ENCODE measurements around the gene POLR2J. TPM values are rescaled to one million over a fixed set of nuclear protein-coding genes. Genes with fewer than 3 reads are reported as not detected.

The POLR2J gene
- polyA plus RNA-seq, 1 donor from 2014 or later = 42.6 TPM

DNA sequence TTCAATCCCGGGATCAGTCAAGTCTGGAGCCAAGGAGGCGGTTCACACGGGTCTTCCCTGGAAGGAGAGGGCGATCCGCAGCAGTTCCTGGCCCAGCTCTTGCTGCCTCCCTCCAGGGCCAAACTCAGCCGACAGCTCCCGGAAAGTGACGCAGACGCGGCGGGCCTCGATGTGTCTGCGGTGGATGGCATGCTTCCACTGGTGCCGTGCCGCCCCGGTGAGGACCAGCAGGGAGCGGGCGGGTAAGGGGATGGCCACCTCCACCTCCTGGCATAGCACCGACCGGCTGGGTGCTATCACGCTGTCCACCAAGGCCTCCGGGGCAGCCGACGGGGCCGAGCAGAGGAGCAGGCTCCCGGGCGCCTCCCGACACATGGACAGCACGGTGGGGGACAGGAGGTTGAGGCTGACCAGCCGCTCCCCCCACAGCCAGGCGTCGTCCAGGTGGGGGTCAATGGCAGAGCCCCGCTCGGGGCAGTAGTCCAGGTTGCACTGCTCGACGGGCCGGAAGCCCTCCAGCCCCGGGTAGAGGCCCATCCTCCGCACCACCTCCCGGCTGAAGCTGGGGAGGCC lies 21.3 kb downstream of the POLR2J start:
- H3K36me3 ChIP-seq (ENCODE audit: insufficient read depth, low read length) = no peaks in the 10 kb centered on the region
- no peak overlapping the region for H3K4me3 ChIP-seq (ENCODE audit: low read length)
- no peak overlapping the region for H3K27ac ChIP-seq (ENCODE audit: low read length)
- H3K79me2 ChIP-seq (replicated peaks; ENCODE audit: insufficient read depth, low read length) = peaks cover 5% of the 10 kb centered on the region
- H4K20me1 ChIP-seq (ENCODE audit: insufficient read depth) = no peaks in the 10 kb centered on the region
- H3K9ac ChIP-seq (ENCODE audit: low read length) = no peak overlapping the region
- TF ChIP-seq MXI1 (conservative IDR thresholded peaks at IDR 0.05; ENCODE audit: poor library complexity, severe bottlenecking) = no peak
- TF ChIP-seq TAF1 (IDR thresholded peaks at IDR 0.05; ENCODE audit: low read depth) = no peak
- no peak for TF ChIP-seq EP300 (conservative IDR thresholded peaks at IDR 0.05; ENCODE audit: poor library complexity, severe bottlenecking)
- TF ChIP-seq, protein P1, sequence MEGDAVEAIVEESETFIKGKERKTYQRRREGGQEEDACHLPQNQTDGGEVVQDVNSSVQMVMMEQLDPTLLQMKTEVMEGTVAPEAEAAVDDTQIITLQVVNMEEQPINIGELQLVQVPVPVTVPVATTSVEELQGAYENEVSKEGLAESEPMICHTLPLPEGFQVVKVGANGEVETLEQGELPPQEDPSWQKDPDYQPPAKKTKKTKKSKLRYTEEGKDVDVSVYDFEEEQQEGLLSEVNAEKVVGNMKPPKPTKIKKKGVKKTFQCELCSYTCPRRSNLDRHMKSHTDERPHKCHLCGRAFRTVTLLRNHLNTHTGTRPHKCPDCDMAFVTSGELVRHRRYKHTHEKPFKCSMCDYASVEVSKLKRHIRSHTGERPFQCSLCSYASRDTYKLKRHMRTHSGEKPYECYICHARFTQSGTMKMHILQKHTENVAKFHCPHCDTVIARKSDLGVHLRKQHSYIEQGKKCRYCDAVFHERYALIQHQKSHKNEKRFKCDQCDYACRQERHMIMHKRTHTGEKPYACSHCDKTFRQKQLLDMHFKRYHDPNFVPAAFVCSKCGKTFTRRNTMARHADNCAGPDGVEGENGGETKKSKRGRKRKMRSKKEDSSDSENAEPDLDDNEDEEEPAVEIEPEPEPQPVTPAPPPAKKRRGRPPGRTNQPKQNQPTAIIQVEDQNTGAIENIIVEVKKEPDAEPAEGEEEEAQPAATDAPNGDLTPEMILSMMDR (IDR thresholded peaks at IDR 0.05; ENCODE audit: poor library complexity, severe bottlenecking) = no peak
- TF ChIP-seq SMC3 (conservative IDR thresholded peaks at IDR 0.05; ENCODE audit: poor library complexity) = no peak
- TF ChIP-seq, protein P2, sequence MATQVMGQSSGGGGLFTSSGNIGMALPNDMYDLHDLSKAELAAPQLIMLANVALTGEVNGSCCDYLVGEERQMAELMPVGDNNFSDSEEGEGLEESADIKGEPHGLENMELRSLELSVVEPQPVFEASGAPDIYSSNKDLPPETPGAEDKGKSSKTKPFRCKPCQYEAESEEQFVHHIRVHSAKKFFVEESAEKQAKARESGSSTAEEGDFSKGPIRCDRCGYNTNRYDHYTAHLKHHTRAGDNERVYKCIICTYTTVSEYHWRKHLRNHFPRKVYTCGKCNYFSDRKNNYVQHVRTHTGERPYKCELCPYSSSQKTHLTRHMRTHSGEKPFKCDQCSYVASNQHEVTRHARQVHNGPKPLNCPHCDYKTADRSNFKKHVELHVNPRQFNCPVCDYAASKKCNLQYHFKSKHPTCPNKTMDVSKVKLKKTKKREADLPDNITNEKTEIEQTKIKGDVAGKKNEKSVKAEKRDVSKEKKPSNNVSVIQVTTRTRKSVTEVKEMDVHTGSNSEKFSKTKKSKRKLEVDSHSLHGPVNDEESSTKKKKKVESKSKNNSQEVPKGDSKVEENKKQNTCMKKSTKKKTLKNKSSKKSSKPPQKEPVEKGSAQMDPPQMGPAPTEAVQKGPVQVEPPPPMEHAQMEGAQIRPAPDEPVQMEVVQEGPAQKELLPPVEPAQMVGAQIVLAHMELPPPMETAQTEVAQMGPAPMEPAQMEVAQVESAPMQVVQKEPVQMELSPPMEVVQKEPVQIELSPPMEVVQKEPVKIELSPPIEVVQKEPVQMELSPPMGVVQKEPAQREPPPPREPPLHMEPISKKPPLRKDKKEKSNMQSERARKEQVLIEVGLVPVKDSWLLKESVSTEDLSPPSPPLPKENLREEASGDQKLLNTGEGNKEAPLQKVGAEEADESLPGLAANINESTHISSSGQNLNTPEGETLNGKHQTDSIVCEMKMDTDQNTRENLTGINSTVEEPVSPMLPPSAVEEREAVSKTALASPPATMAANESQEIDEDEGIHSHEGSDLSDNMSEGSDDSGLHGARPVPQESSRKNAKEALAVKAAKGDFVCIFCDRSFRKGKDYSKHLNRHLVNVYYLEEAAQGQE (IDR thresholded peaks at IDR 0.05; ENCODE audit: borderline replicate concordance) = no peak
- TF ChIP-seq RAD21 (conservative IDR thresholded peaks at IDR 0.05) = no peak
- no peak for TF ChIP-seq EZH2 (IDR thresholded peaks at IDR 0.05; ENCODE audit: borderline replicate concordance, insufficient read depth, low read length, poor library complexity, severe bottlenecking)
- no peak for TF ChIP-seq POLR2AphosphoS5 (IDR thresholded peaks at IDR 0.05)
- no peak overlapping the region for H3K4me2 ChIP-seq (ENCODE audit: low read length)
- no peak overlapping the region for H2AFZ ChIP-seq (ENCODE audit: low read depth, low read length)
- H3K9me2 ChIP-seq (ENCODE audit: insufficient read depth, low read length) = no peaks in the 10 kb centered on the region
- H3F3A ChIP-seq (ENCODE audit: insufficient read depth, low read length, poor library complexity, severe bottlenecking) = no peaks in the 10 kb centered on the region
- no peaks in the 10 kb centered on the region for H3K27me3 ChIP-seq (ENCODE audit: insufficient read depth, low read depth, low read length)
- no peaks in the 10 kb centered on the region for H3K9me3 ChIP-seq (ENCODE audit: low read length)

- no peaks in the 10 kb centered on the region for H3K9me2 ChIP-seq (ENCODE audit: insufficient read depth, low read length)
- H4K20me1 ChIP-seq (ENCODE audit: insufficient read depth) = no peaks in the 10 kb centered on the region
- no peak for TF ChIP-seq MXI1 (conservative IDR thresholded peaks at IDR 0.05; ENCODE audit: poor library complexity, severe bottlenecking)
- no peak for TF ChIP-seq EP300 (conservative IDR thresholded peaks at IDR 0.05; ENCODE audit: poor library complexity, severe bottlenecking)
- no peak for TF ChIP-seq EZH2 (IDR thresholded peaks at IDR 0.05; ENCODE audit: borderline replicate concordance, insufficient read depth, low read length, poor library complexity, severe bottlenecking)
- TF ChIP-seq, protein P1 (IDR thresholded peaks at IDR 0.05; ENCODE audit: poor library complexity, severe bottlenecking) = no peak
- no peak for TF ChIP-seq RAD21 (conservative IDR thresholded peaks at IDR 0.05)
- TF ChIP-seq POLR2AphosphoS5 (IDR thresholded peaks at IDR 0.05) = no peak
- no peak for TF ChIP-seq TAF1 (IDR thresholded peaks at IDR 0.05; ENCODE audit: low read depth)
- TF ChIP-seq, protein P2 (IDR thresholded peaks at IDR 0.05; ENCODE audit: borderline replicate concordance) = no peak
- TF ChIP-seq SMC3 (conservative IDR thresholded peaks at IDR 0.05; ENCODE audit: poor library complexity) = no peak
- H3K4me3 ChIP-seq (ENCODE audit: low read length) = no peak overlapping the region
- H3K4me2 ChIP-seq (ENCODE audit: low read length) = no peak overlapping the region
- no peak overlapping the region for H3K27ac ChIP-seq (ENCODE audit: low read length)
- H3K79me2 ChIP-seq (replicated peaks; ENCODE audit: insufficient read depth, low read length) = no peaks in the 10 kb centered on the region
- no peaks in the 10 kb centered on the region for H3K36me3 ChIP-seq (ENCODE audit: insufficient read depth, low read length)
- no peaks in the 10 kb centered on the region for H3F3A ChIP-seq (ENCODE audit: insufficient read depth, low read length, poor library complexity, severe bottlenecking)
- H3K27me3 ChIP-seq (ENCODE audit: insufficient read depth, low read depth, low read length) = no peaks in the 10 kb centered on the region
- H2AFZ ChIP-seq (ENCODE audit: low read depth, low read length) = no peak overlapping the region
- no peaks in the 10 kb centered on the region for H3K9me3 ChIP-seq (ENCODE audit: low read length)
- H3K9ac ChIP-seq (ENCODE audit: low read length) = no peak overlapping the region
These were observed 22.4 kb downstream of the POLR2J start for GRCh38 chr7:102456327-102456726.
